Testis (tissue), 2 donors: Measurements from ENCODE around the gene CNTN5.

Experiments
- POLR2A ChIP-seq: fragments of 450-650 bp; IDR thresholded peaks from one replicate; pipeline ENCODE4 v1.6.1; 2017; ENCODE audit warnings: antibody characterized with exemption, mild to moderate bottlenecking, moderate library complexity
- TF ChIP-seq, protein P1 (sequence below), 3 experiments: fragments of 450-650 bp in 2 of 3; fragments of 200-600 bp in 1 of 3; sonication (generic) in 1 of 3; IDR thresholded peaks; one replicate each; pipeline ENCODE4 v1.5.1; 2016 to 2019; ENCODE audit warnings: antibody characterized with exemption in 3 of 3, mild to moderate bottlenecking in 2 of 3, moderate library complexity in 1 of 3

DNA sequence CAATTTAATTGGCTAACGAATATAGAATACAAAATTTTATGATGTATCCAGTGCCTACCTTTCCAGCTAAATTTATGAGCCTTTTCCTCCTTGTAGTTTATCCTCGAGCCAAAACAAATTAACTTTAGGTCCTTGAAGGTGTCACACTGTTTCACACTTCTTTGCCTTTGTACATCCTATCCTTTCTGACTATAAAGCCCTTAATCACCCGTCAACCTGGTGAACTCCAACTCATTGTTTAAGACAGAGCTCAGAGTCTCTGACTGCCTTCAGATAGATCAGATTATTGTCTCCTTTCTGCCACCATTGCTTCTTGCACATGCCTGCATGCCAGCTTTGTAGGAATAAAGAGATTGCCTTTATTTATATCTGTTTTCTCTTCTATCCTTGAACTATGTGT is 58.8 kb downstream of the CNTN5 start:
- no peak for TF ChIP-seq POLR2A
- TF ChIP-seq, protein P1, sequence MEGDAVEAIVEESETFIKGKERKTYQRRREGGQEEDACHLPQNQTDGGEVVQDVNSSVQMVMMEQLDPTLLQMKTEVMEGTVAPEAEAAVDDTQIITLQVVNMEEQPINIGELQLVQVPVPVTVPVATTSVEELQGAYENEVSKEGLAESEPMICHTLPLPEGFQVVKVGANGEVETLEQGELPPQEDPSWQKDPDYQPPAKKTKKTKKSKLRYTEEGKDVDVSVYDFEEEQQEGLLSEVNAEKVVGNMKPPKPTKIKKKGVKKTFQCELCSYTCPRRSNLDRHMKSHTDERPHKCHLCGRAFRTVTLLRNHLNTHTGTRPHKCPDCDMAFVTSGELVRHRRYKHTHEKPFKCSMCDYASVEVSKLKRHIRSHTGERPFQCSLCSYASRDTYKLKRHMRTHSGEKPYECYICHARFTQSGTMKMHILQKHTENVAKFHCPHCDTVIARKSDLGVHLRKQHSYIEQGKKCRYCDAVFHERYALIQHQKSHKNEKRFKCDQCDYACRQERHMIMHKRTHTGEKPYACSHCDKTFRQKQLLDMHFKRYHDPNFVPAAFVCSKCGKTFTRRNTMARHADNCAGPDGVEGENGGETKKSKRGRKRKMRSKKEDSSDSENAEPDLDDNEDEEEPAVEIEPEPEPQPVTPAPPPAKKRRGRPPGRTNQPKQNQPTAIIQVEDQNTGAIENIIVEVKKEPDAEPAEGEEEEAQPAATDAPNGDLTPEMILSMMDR (IDR thresholded peaks at IDR 0.05), result no peak
